NCI-H187 treated with DMSO at 0.1 percent for 48 hours (cell line): ENCODE results near the gene OR9Q1.

Experiments used
- DNase-seq: peaks from one replicate; lab custom pipeline; 2025; lab: John Stamatoyannopoulos, UW

OR9Q1 gene

DNA sequence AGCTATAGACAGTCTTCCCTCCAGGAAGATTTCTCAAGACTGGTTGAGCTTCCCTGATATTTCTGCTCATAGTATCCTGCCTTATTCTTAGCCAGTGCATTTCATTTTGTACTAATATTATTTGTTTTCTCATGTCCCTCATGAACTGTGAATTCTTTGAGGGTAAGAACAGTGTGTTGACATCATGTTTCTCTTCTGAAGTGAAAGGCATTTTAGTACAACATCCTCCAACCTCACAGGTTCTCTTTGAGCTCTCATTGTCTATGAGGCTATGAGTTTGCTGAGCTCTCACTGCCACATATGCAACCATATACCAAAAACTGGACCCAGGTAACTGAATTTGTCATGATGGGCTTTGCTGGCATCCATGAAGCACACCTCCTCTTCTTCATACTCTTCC lies 7.0 kb downstream of the OR9Q1 start, which contains the start of gene OR6Q1:
Gene OR6Q1, plus strand, starts transcription at position 301 of the 400 bp plus-strand sequence. Its CDS starts 0 bp downstream, at position 301.
- DNase-seq, result no peak

DNA sequence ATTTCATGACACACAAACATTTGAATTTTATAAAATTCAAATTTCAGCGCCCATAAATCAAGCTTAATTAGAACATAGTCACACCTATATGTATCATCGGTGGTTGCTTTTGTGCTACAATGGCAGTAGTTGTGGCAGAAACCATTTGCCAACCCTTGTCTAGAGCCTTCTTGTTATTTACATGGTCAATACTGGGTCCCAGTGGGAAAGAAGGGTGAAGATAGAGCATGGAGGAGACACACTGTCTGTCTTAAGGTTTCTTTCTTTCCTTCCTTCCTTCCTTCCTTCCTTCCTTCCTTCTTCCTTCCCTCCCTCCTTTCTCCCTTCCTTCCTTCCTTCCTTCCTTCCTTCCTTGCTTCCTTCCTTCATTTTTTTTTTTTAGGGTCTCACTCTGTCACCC lies 10.8 kb downstream of the OR9Q1 start:
- no peak for DNase-seq

DNA sequence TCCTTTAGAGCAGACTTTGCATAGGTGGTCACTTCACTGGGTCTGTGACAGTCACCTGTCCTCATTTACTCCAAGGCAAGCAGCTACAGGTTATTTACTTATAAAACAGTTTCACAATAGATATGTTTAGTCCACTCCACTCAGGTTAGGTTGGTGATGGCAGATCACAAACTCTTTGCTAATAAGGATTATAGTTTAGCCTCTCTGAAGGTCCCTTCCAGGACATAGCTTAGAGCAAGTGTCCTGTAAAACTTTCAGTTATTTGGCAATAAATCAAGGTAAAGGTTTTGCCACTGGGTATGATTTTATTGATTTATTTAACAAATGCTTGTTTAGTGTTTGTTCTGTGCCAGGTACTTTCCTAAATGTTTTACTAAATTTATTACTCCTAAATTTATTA lies 15.9 kb downstream of the OR9Q1 start:
- DNase-seq, result no peak

DNA sequence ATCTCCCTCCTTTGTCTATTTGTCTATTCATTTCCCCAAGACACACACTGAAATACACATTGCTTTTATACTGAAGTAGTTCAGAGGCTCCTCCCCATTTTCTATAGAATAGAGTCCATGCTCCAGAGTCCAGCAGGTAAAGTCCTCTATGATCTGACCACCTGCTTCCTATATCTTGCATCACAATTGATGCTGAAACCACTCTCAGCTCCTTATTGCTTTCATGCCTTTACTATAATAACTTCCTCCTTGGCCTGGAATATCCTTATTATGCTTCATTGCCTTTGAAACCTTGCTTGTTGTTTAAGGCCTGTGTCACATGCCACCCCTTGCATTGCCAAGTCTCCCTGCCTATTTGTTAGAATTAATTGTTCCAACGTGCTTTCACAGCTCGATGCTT lies 19.7 kb downstream of the OR9Q1 start:
- no peak for DNase-seq

DNA sequence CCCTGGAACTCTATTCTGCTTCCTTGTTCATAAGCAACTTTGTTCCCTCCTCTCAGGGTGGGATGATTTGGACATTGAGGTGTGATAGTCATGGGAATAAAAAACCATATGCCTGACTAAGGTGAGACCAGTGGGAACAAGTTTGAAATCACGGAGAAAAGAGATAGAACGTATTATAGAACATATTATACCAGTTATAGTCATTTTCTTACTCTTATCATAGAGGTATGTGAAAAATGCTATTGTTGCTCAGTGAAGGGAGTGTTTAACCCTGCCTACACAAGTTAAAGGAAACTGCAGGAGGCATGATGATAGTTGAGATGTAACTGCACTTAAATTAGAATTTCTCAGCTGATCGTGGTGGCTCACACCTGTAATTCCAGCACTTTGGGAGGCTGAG lies 22.6 kb downstream of the OR9Q1 start:
- no peak for DNase-seq

DNA sequence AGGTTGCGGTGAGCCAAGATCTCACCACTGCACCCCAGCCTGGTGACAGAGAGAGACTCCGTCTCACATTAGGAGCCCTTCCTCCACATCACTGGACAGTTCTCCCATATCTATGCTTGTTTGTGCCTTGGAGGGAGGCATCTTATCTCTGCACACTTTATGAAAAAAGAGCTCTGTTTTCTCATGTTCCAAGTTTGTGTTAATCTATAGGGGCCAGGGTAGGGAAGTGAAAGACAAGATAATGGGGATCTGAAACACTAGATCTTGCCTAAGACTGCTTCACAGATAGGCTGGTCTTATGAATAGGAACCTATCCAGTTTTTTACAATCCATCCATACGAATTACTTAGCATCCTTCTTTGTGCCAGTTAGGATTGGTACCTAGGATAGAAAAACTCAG lies 24.1 kb downstream of the OR9Q1 start:
- no peak for DNase-seq

DNA sequence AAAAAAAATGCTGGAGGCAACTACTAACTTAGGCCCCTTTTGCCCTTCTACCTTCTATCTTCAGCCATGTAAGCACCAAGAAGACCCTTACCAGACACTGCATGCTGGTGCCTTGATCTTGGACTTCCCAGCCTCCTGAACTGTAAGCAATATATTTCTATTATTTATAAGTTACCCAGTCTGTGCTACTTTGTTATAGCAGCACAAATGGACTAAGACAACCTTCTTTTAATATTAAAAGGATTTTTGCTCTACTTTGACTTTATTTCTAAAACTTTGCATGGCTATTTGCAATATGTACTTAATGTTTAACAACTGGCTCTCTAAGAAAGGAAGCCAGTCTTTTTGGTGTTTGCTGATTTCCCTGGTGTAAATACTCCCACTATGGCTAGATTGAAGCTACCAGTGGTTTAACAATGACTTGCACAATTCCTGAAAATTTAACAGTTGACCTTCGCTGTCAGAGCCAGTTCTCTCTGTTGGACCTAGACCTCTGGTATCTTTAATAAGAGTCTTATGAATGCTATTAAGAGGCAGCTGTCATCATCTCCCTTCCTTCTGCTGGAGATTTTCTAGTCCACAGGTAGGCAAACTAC lies 32.2 kb downstream of the OR9Q1 start:
- no peak for DNase-seq

DNA sequence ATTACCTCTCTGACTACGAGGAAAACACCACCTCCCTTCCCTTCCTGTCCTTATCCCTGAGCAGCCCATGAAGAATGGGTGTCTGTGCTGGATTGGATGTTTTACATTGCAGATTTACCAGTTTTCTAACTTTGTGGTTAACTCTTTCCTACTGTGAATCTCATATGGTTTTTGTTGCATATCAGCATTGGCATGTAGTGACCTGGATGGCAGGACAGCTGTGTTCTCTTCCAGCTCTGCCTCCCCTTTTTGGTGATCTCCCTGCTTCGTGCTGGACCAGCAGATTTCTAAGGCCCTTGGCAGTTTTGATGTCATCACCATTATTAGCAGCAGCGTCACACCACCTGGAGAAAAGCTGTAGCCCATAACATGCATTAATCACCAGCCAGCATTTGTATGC lies 33.8 kb downstream of the OR9Q1 start:
- DNase-seq, result no peak

DNA sequence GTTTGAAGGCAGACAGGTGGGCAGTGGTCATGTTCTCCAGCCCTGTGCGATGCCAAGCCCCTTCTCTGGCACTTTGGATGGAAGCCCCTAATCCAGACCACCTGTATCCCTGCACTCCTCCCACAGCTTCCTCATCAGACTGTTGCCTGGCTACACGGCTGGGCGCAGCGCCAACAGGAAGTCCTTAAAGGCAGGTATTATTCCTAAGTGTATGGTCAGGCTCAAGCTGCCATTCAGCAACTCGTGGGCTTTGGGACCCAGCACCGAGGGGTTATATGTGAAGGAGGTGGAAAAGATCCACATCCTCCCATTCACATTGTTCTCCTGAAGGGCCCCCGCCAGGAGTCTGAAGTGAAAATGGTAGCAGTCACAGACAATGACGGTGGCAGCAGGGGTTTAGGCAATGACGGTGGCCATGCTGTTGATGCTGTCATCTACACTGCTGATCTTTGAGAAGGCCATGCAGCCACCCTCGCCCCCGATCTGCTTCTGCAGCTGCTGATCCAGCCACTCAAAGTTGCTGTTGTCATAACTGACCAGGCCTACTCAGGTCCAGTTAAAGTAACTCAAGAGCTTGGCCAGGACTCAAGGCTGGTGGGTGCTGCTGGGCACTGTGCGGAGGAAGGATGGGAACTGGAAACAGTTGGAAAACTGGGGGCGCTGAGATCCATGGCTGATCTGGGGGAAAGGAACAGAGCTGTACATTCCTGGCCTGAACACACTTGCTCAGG lies 34.8 kb downstream of the OR9Q1 start:
- DNase-seq, result no peak

DNA sequence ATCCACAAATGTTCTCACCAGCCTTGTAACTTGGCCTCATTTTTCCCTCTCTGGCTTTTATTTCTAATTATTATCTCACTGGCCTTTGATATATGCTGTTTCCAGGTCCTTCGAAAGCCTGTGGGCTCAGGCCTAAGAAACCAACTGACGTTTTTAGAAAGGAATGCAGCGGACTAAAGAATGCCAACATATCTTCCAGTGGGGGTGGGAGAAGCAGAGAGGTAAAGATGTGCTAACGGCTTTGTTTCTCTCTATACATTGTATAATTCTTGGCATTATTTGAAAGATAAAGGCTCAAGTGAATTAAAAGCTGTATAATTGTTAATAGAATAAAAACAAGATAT lies 35.3 kb downstream of the OR9Q1 start:
- no peak for DNase-seq

DNA sequence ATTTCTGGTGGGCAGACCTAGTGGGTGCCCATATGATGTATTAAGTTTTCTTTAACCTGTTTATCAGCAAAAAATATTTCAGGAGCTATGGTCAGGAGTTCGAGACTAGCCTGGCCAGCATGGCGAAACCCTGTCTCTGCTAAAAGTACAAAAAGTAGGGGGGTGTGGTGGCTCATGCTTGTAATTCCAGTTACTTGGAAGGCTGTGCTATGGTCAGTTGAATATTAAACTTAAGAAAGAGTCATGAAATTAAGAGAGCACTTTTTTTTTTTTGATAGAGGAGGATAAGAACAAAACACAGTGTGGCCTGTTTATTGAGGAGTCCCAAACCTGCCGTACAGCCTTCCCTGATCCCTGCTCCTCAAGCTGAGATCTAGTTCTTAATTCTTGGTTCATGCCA lies 36.9 kb downstream of the OR9Q1 start:
- no peak for DNase-seq

DNA sequence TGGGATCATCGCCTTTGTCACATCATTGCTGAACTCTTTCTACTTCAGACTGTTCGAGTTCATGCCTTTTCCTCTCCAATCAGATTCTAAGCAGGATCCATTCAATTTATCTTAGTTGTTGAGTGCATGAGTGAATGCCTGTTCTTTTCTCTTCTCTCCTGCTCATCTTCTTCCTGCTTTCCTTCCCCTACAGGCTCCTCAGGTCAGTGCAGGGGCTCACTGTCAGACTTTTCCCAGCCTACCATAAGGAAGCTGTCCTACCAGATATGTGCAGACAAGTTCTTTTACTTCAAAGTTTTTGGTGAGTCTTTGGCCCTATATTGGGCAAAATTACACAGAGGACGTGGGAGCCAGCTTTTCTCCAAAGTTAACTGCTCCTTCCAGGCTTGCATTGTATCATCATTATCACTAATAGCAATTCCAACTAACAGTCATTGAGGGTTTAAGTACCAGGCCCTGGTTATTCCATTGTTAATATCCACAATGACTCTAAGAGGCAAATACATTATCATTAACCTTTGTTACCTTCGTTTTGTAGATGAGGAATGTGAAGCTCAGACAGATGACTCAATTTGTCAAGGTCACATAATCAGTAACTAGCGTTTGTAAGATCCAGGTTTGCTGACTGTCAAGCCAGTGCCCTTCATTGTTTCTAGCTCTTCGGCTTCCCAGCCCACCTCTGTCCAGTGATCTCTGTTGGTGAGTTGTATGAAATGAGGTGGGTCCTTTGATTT lies 37.4 kb downstream of the OR9Q1 start:
- no peak for DNase-seq

DNA sequence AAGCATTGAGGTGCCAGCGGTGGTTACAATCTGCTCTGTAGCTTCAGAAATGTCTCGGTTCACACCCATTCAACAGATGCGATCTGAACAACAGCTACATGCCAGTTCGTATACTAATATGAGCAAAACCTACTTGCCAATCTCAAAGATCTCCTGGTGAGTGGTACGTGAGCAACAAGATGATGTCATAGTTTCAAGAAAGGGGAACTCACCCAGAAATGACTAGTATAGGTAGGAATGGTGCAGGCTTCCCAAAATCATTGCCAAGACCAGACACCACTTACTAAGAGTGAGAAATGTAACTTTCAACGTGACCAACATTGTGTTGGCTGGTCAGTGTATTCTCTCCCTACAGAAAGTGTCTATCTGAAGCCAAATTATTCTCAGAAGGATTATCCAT lies 38.1 kb downstream of the OR9Q1 start:
- DNase-seq, result no peak

DNA sequence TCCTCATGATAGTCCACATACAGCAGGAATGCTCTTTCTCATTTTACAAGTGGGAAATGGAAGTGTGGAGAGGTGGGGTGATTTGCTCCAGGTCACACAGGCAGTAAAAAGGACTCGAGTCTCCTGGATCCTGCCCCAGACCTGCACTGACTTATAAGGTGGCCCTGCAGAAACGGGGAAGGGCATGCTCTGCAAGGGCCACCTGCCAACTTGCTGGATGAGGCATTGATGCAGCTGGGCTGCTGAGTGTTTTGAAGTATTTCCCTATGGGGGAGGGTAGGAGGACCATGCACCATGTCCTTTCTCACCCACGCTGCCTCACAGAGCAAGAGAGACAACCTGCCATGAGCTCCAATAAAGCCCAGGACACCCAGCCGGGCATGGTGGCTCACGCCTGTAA lies 44.0 kb downstream of the OR9Q1 start:
- DNase-seq, result no peak

DNA sequence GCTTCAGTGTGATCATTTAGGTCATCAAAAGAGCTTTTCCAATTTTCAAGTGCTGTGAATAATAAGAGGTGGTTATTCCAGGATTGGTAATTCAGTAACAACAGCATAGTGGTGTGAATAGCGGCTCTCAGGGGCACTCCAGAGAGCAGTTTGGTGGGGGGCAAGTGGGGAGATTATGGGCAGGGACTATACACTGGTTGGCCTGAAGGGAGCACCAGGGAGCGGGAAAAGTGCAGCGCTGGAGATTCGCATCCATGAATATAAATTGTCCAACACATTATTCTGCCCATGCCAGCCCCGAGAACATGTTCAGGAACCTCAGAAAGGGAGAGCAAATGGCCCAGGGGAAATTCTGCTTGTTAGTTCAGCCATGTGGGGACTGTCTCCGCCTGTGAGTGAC lies 45.0 kb downstream of the OR9Q1 start:
- no peak for DNase-seq

DNA sequence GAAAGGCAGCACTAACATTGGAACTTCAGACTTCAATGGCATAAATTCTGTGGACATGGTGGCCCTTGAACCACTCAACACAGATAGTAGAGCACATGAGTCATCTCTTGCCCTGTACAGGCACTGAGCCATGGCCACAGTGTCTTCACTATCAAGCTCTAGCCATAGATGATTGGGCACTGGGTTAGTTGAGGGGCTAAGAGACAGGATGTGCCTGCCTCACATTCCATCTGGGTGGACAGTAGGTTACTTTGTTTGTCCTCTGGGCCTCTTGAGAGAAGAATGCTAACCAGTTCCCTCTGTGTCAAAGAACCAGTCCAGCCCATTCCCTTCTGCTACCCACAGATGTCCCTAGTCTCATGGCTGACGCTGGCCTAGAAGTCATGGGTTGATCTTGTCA lies 46.9 kb downstream of the OR9Q1 start:
- DNase-seq, result no peak

DNA sequence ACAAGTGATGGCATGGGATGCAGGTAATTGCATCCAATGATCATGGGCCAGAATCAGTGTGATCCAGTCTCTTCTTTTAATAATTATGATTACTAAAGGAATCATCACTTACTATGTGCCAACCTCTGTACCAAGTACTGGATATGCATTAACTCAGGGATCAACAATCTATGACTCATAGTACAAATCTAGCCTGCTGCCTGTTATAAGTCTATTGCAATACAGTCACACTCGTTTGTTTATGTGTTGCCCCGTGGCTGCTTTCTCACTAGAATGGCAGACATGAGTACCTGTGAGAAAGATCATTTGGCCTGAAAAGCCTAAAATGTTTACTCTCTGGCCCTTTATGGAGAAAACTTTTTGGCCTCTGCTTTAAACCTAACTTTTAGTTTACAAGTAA lies 52.1 kb downstream of the OR9Q1 start:
- no peak for DNase-seq

DNA sequence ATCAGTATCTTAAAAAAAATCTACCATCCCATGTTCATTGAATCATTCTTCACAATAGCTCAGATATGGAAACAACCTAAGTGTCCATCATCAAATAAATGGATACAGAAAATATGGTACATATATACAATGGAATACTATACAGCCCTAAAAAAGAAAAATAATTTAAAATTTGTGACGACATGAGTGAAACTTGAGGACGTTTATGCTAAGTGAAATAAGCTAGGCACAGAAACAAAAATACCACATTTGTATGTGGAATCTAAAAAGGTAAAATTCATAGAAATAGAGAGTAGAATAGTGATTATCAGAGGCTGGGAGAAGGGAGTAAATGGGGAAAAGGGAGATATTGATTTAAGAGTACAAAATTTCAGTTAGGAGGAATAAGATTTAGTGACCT lies 62.8 kb downstream of the OR9Q1 start:
- DNase-seq, result no peak

DNA sequence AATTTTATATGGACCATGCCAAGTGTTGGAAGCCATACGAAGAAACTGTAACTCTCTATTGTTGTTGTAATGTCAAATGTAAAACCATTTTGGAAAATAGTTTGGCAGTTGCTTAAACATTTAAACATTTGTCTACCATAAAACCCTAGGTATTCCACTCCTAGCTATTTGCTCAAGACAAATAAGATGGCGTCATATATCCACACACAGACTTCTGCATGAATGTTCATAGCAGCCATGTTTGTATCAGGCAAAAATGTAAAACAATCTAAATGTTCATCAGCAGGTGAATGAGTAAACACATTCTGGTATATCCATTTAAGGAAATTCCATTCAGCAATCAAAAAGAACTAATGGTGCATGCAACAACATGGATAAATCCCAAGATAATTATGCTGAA lies 73.8 kb downstream of the OR9Q1 start:
- no peak for DNase-seq

DNA sequence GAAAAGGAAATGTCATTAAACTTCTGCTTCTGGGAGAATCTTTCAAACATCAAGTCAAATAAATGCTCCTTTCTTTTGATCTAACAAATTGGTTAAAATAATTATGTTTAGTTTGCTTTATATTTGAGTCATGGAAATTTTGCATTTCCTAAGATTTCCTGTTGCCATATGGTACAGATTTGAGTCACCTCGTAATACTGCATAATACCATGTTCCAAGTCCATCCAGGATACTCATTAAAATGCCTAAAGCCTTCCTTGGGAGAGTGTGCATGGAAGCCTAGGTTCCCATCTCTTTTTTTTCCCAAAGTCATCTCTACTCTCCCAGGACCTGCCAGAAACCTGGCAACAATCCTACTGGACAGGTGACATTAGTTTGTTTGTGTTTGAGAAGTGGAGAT lies 97.4 kb downstream of the OR9Q1 start:
- DNase-seq, result no peak

DNA sequence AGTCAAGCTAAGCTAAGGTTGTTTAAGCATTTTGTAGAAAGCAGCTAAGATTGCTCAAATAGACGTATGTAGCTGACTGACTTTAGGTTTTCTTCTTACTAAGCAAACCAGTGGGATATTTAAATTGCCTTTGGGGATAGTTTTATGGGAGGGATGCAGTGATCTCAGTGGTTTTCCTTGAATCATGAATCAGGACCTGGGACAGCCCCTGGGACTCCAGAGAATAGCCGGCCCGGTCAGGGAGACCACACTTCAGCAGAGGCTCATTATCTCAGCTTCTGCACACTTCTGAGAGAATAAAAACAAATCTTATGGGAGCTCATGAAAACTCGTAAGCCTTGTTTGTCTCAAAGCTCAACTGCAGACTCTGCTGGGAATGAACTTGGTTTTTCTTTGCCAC lies 101.8 kb downstream of the OR9Q1 start, which contains the start of gene OR9I1:
Gene OR9I1, minus strand, starts transcription at position 62 of the 400 bp plus-strand sequence. CDS start 6,086 bp downstream, outside the sequence.
- no peak for DNase-seq

DNA sequence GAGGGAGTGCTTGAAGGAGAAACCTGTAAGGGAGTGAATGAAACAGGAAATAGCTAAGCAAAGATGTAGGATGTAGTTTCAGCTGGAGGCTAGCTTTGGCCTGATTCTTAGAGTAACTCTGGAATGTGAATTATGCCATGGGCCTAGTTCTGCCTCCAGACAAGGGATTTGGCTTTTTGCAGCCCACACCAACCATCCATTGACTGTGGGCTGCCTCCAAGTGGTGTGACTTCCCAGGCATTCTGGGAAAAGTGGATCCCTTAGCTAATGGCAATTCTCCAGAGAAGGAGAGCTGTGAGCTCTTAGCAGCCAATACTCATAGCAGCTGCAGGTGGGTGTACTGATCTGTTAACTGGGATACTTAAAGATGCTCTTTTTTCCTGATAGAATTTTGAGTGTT lies 103.7 kb downstream of the OR9Q1 start:
- no peak for DNase-seq

DNA sequence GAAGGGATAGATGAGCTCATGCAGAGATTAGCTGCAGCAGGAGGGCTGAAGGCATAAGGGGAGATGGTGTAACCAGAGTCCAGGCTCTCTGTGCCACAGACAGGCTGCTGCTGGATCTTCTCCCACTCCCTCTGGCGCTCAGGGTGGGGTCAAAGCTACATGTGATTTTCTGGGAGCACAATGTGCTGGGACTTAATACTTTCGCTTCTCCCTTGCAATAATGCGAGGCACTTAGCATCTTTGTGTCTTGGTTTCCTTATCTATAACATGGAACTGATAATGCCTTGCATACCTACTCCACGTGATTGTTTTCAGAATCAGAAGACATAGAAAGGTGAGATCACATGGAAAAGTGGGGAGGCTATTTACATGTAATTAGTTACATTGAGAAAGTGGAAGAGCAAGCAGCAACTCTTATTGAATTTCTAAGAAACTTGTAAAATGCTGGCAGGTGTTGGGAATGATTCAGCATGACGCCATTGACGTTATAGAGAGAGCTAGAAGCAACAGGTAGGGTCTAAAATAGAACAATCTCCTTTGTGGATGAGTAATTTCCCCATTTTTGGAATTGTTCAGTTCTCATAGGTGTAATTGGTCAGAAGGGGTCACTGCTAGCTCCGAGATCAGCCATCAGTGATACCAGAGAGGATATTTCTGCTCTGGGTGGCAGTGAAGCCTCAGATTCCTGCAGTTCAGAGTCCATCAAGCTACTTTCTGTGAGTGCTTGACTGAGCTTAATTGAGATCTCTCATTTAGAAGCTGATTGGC lies 109.8 kb downstream of the OR9Q1 start:
- DNase-seq, result no peak
